SKM-1 treated with dmso at 0.1 percent for 144 hours (cell line): ENCODE data around the gene PIAS4.
"Not testable (repeated sequence)": the region's sequence is repeated elsewhere in the genome, so short reads cannot be mapped to it uniquely, and the experiment has no call there.

Experiments used
- DNase-seq: peaks from one replicate; lab custom pipeline; 2025; ENCODE audit not compliant: unreplicated experiment; lab: John Stamatoyannopoulos, UW

PIAS4 gene, protein sequence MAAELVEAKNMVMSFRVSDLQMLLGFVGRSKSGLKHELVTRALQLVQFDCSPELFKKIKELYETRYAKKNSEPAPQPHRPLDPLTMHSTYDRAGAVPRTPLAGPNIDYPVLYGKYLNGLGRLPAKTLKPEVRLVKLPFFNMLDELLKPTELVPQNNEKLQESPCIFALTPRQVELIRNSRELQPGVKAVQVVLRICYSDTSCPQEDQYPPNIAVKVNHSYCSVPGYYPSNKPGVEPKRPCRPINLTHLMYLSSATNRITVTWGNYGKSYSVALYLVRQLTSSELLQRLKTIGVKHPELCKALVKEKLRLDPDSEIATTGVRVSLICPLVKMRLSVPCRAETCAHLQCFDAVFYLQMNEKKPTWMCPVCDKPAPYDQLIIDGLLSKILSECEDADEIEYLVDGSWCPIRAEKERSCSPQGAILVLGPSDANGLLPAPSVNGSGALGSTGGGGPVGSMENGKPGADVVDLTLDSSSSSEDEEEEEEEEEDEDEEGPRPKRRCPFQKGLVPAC

DNA sequence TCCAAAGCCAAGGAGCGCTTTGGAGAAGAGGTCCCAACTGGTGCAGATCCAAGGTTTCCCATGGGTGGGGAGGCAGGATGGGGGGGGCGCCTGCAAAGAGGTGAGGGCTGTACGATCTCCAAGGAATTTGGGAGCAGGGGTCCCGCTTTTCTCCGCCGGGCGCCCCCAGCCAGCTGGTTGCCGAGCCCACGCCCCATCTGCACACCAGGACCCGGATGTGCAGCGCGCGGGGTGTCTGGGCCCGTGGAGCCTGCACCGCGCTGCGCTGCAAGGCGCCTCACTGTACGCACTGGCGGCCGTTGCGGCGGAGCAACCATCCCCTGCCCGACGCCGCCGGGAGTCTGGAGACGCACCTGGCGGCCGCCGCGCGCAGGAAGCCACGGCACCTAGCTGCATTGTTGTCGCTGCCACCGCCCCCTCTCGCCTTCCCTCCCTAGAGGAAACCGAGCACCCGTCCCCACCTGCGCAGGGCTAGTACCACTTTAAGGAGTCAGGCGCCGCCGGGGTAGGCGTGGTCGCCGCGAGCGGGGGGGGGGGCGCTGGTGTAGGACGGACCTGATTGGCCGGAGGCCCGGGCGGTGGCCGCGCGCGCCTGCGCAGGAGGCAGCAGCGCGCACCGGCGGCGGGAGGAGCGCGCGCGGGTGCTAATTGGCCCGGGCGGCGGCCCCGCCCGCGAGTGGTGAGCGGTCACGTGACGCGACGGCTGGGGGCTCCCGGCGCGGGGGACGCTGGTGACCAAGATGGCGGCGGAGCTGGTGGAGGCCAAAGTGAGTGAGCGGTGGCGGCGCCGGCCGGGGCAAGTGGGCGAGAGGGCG lies at the start of gene PIAS4:
Gene PIAS4, plus strand, starts transcription at position 716 of the 815 bp plus-strand sequence. Its CDS starts 25 bp downstream, at position 741.
- peak; percentile 88 for DNase-seq

DNA sequence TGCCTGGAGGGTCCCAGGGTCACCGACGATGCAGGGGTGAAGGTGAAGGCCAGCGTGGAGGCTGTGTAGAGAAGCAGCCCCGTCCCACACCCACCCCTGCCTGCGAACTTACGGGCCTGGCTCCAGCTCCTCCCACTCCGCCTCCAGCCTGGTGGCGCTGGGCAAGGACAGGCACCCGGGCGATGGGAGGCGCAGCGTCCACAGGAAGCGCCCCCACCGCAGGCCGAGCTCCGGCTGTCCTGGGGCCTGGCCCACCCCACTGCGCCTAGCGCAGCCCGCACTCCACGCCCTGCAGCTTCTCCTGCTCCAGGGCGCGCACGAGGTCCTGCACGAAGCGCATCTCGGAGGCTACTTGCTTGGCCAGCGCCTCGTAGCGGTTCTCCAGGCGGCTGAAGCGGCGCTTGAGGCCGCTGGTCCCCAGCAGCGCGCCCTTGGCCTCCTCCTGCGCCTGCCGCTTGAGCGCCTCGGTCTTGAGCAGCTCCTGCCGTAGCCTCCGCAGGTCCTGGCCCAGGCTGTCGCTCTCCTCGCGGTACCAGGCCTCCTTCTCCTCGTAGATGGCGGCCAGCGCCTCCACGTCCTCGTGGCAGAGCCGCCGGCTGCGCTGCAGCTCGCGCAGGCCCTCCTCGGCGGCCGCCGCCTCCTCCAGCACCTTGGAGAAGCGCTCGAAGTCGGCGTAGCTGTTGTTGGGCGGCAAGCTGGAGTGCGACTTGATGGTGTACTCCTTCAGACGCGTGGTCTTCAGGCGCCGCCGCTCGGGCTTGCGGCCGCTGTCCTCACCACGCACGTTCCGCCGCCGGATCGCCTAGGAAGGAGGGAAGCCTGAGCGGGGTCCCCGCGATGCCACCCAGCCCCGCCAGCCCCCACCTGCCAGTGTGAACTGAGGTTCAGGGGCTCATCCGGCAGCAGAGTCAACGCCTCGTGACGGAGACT lies 48.4 kb upstream of the PIAS4 start:
- no peak for DNase-seq

DNA sequence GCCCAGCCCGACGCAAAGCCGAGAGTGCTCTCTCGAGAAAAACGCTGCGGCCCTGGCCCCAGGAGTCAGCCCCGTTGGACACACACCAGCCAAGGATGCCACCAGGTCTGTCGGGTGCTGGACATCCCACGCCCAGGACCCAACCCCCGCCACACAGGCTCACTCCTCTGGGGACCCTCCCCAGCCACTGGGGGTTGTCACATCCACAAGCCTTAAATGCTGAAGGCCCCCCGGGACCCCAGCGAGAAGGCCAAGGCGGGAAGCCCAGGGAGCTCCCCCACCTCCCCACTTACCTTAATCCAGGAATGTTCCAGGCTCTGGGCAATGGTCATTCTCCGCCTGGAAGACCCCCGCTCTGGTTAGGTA lies 47.8 kb upstream of the PIAS4 start:
- DNase-seq, result no peak

DNA sequence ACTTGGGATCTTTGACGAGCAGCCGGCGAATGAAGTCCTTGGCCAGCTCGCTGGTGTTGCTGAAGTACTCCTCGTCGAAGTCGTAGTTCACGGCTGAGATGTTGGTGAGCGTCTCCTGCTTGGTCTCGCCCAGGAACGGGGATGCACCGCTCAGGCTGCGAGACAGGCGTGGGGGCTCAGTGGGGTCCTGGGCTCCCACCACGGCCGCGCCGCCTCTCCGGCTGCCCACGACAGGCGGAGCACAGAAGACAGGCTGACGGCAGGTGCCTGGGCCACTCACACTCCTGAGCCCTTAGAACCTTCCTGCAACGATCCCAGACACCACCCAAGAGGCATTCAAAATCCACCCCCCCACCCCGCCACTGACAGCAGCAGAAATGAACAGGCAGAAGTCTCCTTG lies 46.5 kb upstream of the PIAS4 start:
- DNase-seq, result no peak

DNA sequence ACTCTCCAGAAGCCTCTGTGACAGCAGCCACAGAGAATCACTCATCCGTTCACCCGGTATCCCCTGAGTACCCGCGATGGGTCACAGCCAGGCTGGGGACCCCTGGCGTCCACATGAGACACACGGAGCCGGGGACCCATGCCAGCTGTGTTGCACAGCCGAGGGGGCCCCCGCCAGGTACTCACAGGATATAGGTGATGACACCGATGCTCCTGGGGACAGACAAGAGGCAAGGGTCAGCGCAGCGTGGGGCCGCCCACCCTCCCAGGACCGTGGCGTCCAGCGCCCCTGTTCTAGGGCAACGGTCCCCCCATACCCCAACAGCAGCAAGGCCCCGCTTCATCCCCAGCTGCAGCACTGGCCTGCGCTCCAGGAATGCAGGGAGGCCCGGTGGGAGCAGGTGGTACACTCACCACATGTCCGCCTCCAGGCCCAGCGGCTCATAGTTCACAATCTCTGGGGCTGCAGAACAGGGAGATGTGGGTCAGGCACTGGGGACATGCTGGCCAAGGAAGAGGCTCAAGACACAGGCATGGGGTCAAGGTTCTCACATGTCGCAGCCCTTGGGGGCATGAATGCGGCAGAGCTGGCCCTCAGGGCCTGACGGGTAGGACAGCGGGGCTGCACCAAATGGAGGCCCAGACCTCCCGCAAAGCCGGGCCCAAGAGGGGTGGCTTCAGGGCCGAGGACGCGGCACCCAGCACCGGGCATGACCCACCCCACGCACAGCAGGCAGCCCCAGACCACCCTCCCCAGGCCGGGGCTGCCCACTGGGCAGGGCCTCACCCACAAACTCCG lies 43.9 kb upstream of the PIAS4 start:
- no peak for DNase-seq

DNA sequence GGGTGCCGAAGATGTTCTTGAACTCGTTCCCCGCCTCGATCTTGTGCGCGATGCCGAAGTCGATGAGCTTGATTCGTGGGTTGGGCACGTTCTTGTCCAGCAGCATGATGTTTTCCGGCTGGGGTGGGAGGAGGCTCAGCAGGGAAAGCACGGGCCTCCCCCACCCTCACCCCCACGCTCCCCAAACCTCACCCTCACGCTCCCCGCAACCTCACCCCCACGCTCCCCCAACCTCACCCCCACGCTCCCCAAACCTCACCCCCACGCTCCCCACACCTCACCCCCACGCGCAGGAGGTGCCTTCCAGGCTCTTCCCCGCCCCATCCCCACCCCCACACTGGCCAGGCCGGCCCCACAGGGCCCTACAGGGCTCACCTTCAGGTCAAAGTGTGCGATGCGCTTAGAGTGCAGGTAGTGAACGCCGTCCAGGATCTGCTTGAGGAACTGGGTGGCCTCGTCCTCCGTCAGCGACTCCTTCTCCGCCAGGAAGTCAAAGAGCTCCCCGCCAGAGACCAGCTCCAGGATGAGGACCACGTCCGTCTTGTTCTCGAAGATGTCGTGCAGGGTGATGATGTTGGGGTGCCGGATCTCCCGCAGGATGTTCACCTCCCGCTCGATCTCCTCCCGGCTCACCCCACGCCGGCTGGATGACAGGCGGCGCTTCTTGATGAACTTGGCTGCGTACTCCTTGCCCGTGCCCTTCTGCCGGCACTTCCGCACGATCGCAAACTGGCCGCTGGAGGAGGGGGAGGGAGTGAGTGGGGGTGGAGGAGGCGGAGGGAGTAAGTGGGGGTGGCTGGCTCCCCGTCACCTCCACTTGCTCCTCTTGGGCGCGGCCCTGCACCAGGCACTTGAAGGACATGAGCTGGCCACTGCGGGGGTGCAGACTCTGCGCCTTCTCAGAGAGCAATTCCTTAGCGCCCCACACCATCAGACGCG lies 43.0 kb upstream of the PIAS4 start:
- no peak for DNase-seq

DNA sequence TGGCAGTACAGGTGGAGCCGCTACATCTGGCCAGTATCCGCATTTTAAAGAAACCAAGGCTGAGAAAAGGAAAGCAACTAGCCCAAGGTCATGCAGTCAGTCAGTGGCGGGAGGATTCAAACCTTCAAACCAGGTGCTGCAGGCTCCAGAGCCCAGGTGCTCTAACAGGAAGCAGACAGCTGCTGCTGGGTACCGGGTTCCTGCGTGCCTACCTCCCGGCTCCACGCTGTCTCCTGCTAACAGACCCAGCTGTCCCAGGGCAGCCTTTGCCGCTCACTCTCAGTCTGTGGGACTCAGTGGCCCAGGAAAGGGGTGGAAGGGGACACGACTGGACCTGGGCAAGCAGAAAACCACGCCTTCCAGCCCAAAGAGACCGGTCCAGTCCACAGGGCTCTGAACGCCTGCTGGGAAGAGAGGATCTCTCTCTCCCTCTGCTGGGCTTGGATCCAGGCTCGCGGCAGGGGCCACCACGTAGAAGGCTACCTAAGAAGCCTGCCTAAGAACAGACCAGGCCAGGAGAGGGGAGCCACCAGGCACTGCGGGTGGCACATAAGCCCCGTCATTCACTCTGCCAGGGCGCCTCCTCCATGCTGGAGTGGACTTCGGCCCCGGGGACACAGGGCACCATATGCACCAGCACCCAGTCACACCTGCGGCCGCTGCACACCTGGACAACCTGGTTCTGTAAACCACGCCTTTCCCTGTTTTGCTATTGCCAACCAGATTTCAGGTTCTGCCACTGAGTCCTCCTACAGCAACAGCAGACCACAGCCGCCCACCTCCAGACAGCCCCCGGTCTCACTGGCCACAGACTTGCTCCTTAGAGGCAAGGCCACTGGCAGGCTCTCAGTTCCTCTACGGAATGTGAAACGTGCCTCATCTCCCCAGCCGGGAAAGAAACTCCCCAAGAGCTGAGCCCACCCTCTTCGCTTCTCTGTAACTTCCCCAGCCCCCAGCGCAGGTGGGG lies 41.2 kb upstream of the PIAS4 start:
- DNase-seq, result no peak

DNA sequence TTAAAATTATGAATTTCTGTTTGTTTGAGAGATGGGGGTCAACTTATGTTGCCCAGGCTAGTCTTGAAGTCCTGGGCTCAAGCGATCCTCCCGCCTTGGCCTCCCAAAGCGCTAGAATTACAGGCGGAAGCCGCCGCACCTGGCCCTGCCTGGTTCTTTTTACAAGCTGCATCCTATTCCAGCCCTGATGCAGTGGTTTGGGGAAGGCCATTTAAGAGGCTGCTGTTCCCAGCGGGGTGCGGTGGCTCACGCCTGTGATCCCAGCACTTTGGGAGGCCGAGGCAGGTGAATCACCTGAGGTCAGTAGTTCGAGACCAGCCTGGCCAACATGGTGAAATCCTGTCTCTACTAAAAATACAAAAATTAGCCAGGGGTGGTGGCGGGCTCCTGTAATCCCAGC lies 39.6 kb upstream of the PIAS4 start:
- DNase-seq, result not testable (repeated sequence)

DNA sequence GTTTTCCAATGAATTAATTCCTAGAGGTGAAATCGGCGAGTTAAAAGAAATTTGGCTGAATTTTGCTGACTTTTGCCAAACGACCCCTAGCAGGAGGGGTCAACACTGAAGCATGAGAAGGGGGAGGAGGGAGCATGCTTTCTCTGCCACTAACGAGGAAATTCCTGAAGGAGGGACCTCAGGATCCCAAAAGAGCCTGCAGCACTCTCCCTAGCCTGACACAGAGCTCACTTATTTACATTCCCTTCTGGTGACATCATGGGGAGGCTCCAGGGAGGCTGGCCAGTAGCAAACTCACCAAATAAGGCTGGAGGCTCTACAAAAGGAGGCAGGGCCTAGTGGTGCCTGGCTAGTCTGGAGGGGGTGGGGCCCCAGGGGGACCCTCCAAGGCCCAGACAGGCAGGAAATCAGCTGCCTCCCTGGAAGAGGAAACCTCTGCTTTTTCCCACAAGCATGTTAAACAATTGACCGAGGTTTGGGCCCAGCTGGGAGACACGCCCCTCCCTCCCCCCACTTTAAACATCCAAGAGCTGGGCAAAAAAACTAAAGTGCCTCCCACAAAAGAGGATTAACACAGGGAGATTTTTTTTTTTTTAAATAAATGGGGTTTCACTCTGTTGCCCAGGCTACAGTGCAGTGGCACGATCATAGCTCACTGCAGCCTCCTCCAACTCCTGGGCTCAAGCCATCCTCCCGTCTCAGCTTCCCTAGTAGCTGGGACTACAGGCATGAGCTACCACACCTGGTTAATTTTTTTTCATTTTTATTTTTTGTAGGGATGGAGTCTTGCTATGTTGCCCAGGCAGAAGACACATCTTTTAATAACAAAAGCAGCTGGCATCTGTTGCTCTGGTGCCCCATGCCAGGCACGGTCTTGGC lies 38.7 kb upstream of the PIAS4 start:
- no peak for DNase-seq

DNA sequence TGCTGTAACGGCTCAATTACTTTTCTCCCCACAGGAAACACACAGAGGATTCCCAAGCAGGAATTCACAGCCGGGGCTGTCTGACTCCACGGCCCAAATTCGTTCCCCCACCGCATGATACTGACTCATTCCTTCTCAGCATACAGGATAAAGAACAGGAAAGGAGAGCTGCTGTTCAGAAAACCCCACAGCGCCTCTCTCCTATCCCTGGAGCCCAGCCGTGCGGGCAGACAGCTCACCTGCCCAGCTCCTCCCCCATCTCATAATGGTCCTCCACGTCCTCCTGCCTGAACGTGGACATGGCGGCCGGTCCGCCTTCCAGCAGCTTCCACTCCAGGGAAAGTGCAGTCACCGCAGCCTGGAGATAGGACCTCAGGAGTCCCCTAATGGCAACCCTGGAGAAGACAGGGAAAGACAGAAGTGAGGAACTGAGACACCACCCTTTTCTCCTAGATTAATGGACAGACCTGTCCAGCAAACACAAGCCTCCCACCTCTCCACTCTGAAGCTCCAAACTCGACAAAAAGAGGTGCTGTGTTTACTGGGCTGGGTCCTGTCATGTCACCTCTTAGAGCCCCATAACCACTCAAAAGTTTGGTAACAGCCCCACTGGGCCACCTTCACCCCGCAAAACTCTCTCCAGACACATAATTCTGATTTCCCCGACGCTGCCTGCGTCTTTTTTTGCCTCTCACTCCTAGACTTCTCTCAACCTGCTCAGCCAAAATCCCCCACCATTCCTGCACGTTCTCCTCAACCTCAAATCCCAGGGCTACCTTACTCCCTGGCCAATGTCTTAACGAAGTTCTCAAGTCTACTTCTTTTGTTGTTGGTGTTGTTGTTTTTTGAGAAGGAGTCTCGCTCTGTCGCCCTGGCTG lies 37.9 kb upstream of the PIAS4 start:
- no peak for DNase-seq

DNA sequence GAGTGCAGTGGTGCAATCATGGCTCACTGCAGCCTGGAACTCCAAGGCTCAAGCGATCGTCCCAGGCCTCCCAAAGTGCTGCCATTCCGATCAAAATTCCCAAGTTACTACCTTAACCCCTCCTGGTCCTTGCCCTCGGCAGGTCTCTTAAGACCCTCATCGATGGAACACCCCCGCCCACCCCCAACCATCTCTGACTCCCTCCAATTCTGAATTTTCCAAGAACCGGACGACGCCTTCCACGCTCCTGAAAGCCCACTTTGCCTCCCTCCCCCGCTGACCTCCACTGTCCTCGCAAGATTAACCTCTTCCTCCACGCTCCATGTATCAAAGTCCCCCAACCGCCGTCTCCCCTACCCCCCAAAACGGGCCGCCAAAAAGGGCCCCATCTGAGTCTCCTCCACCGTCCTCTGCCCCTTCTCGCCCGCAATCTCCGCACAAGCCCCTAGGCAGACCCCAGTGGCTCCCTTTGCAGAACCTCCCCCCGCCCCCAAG lies 37.2 kb upstream of the PIAS4 start:
- no peak for DNase-seq

DNA sequence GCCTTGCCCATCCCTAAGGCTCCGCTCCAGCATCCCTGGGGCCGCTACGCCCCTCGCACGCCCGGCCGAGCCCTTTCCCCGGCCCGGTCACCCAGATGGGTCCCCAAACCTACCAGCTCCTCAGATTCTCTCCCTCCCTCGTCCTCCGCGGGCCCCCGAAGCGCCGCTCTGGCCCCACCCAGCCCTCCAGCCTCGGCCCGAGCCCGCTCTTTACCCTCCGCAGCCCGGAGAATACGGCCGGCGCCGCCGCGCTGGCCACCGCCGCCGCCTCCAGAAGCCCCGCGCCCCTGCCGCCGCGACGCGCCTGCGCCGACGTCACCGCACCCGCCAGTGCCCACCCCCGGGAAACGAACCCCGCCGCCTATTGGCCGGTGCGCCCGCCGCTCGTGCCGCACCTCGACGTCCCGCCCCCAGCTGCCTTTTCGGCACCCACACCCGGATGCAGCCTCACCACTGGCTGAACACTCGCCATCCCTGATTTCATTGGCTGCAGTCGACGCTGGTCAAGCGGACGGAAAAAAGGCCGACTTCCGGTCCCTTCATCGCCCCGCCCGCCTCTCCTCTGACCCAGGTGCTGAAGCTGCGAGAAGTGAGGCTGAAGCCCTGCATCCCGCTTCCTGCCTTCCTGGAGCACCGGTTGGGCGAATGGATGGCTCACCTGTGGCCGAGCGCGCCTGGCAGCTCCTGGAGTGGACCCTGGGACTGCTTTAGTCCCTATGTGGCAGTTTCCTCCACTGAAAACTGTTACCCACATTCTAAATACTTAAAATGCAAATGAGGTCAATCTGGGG lies 36.5 kb upstream of the PIAS4 start, which contains the start of gene DAPK3:
Gene DAPK3, minus strand, starts transcription at position 292 of the 791 bp plus-strand sequence. CDS start 1,364 bp downstream, outside the sequence.
- DNase-seq, result peak; percentile 97

DNA sequence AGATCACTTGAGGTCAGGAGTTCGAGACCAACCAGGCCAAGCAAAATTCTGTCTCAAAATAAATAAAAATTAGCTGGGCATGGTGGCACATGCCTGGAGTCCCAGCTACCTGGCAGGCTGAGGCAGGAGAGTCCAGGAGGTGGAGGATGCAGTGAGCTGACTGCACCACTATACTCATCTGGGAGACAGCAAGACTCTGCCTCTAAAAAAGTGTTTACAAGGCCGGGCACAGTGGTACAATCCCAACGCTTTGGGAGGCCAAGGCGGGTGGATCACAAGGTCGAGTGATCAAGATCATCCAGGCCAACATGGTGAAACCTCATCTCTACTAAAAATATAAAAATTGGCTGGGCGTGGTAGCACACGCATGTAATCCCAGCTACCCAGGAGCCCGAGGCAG lies 32.4 kb upstream of the PIAS4 start:
- no peak for DNase-seq

DNA sequence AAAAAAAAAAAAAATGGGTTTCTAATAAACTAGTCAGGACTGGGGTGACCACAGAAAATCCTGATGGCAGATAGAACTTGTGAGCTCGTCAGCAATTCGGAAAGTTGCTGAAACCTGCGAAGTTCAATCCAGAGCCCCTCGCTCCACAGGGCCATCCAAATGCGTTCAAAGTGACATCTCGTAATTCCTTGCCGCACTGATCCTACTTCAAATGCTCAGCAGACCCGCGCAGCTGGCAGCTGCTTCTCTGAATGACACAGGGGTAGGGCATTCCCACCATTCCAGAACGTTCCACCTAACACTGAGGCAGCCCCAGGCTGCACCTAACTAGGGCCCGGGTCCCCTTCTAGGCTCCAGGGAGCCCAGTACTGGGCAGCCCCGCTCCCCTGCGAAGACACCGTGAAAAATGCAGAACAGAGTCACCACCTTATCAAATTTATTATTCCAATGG lies 31.9 kb upstream of the PIAS4 start:
- no peak for DNase-seq
